Bronchial epithelial cell (primary cell): ENCODE results near the gene MICAL3. TPM values are rescaled to one million over a fixed set of nuclear protein-coding genes. Genes with fewer than 3 reads are reported as not detected.

Experiments used
- DNase-seq: peaks from one replicate; pipeline ENCODE4 v3.0.0-alpha.2; 2010; ENCODE audit warnings: low read depth
- FAIRE-seq: peaks from 2 replicates; lab custom pipeline; 2011; peaks lifted over from hg19 to GRCh38; lab: Jason Lieb, UNC
- H3K27me3 ChIP-seq: 2 replicates; pipeline ENCODE4 v1.5.1; 2011; ENCODE audit warnings: low read length; ENCODE audit not compliant: control insufficient read depth, insufficient read depth
- H3K36me3 ChIP-seq: 2 replicates; pipeline ENCODE4 v1.5.1; 2011; ENCODE audit warnings: low read length; ENCODE audit not compliant: control insufficient read depth, insufficient read depth
- H3K4me3 ChIP-seq: 2 replicates; pipeline ENCODE4 v1.5.1; 2011; ENCODE audit warnings: mild to moderate bottlenecking, low read depth, low read length, control low read depth
- total RNA-seq: library from RNA; depleted of rRNA; stranded (reverse); fragments of >200 nt; gene quantifications from 2 replicates; pipeline ENCODE4 v1.2.1, GENCODE V29; 2014
- TF ChIP-seq, protein P1 (sequence below): IDR thresholded peaks from 2 replicates; pipeline ENCODE4 v1.5.1; 2011; ENCODE audit warnings: mild to moderate bottlenecking, moderate library complexity, low read length, control low read depth, inconsistent platforms; ENCODE audit not compliant: insufficient read depth, severe bottlenecking

MICAL3 gene
- total RNA-seq, 1 donor from 2014 or later, result 13.4 TPM

DNA sequence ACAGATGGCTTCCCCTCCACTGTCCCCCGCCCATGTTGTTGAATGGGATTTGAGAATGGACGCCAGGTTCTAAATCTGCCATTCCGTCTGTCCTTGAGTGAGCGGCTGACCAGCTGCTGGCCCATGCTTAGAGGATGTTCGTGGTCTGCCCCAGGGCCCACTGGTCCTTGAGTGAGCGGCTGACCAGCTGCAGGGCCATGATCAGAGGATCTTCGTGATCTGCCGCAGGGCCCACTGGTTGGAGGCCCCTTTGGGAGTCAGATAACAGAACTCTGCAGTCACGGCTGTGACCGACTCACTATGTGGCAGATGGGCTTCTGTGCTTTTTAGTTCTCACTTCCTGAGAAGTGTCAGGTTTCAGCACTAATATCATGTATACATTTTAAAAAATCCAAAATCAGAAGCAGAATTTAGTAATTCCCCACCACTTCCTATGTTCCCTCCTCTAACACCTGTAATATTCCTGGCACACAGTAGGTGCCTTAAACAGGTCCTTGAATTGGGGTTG is 54.1 kb downstream of the MICAL3 start:
- DNase-seq (no peak), FAIRE-seq (no peak)

DNA sequence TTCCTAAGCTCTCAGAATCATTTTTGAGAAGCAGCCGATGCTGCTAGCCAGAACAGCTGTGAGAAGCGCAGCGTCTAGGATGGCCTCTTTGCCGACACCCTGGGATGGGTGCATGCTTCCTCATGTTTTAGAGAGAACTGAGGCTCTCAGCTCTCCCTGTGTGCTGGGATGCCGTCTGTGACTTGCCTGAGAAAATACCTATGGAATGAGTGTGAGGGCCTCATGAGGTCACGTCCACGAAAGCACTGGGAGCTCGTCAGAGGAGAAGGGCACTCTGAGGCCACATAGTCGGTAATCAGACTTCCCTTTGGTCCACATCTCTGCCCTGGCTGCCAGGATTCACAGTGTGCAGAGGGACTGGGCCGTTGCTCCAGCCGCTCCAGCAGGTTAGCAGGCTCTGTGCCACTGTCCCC is 54.7 kb downstream of the MICAL3 start:
- TF ChIP-seq, protein P1, sequence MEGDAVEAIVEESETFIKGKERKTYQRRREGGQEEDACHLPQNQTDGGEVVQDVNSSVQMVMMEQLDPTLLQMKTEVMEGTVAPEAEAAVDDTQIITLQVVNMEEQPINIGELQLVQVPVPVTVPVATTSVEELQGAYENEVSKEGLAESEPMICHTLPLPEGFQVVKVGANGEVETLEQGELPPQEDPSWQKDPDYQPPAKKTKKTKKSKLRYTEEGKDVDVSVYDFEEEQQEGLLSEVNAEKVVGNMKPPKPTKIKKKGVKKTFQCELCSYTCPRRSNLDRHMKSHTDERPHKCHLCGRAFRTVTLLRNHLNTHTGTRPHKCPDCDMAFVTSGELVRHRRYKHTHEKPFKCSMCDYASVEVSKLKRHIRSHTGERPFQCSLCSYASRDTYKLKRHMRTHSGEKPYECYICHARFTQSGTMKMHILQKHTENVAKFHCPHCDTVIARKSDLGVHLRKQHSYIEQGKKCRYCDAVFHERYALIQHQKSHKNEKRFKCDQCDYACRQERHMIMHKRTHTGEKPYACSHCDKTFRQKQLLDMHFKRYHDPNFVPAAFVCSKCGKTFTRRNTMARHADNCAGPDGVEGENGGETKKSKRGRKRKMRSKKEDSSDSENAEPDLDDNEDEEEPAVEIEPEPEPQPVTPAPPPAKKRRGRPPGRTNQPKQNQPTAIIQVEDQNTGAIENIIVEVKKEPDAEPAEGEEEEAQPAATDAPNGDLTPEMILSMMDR, result no peak
- H3K27me3 ChIP-seq, result no peaks in the 10 kb centered on the region
- DNase-seq, result peak; percentile 78
- peaks cover 11% of the 10 kb centered on the region for H3K36me3 ChIP-seq
- H3K4me3 ChIP-seq, result no peak overlapping the region
- FAIRE-seq, result no peak

More for the DNA sequence above, 54.1 kb downstream of the MICAL3 start:
- Histone ChIP-seq H3K36me3 (peaks cover 12% of the 10 kb centered on the region), H3K4me3 (no peak overlapping the region), H3K27me3 (no peaks in the 10 kb centered on the region)
- TF ChIP-seq, protein P1, result no peak

DNA sequence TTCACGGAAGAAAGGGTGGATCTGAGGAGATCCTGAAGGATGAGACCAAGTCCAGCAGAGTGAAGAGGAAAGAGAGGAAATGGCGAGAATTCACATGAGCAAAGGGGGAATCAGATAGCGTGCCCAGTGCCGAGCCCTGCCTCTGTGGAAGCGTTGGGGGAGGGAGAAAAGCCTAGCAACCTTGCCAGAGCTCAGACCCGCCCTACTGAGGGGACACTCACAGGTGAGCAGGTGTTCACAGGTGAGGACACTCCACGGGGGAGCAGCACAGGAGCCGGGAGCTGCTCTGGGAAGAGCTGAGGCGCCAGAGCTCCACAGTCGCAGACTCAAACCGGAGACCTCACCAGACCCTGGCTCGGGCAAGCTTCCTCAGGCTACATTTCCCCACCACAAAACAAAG is 56.2 kb downstream of the MICAL3 start:
- no peaks in the 10 kb centered on the region for H3K27me3 ChIP-seq
- FAIRE-seq (no peak), DNase-seq (no peak)
- peaks cover 9% of the 10 kb centered on the region for H3K36me3 ChIP-seq
- no peak overlapping the region for H3K4me3 ChIP-seq
- TF ChIP-seq, protein P1, result no peak

DNA sequence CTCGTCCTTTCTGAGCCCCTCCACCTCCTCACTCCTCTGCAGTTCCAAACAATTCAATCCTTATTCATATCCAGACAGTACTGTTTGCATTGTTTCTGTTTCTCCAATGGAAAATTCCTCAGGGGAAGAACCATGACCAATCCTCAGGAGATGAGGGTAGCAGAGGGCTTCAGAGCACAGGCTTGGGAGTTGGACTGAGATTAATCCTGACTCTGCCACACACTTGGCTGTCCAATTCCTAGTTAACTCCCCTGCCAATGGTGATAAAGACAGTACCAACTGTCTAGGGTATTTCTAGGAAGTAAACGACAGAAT is 58.0 kb downstream of the MICAL3 start:
- Histone ChIP-seq H3K4me3 (no peak overlapping the region), H3K27me3 (no peaks in the 10 kb centered on the region), H3K36me3 (peaks cover 11% of the 10 kb centered on the region)
- DNase-seq (no peak), FAIRE-seq (no peak)
- TF ChIP-seq, protein P1, result no peak

DNA sequence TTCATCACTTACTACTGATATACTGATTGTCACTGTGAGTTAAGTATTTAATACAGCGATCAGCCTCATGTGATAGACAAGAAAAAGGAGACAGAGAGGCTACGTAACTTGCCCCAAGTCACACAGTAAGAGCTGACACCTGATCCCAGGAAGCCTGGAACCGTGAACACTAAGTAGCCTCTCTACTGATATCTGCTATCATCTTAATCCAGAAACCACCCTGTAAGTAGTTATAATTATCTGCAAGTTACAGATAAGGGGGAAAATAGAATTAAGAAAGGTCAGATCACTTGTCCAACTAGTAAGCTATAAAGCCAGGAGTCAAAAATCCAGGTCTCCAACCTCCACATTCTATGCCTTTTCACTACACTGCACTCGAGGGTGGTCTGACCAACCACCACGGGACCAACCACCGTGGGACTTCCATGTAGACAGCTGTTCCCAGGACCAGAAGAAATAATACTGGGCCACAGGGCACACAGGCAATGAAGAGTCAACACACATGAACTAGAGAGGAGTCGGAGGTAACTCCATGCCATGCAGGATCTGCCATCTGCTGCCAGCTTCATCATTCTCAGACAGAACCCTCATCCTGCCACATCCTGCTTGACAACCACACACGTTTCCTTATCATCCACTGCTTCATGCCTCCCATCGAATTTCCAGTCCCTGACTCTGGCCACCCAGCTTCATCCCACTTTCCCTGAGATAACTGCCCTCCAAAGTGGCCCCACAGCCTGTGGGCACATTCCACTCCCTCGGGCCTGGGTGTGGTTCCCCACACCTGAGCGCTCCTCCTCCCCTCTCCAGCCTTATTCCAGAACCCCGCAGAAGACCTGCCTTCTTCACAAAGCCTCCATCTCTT is 58.6 kb downstream of the MICAL3 start:
- H3K27me3 ChIP-seq, result no peaks in the 10 kb centered on the region
- DNase-seq (no peak), FAIRE-seq (no peak)
- no peak overlapping the region for H3K4me3 ChIP-seq
- H3K36me3 ChIP-seq, result peaks cover 12% of the 10 kb centered on the region
- TF ChIP-seq, protein P1, result no peak
